Central memory CD8-positive, alpha-beta T cell (primary cell): ENCODE measurements around the gene ARPC2.
"Not testable (repeated sequence)": the region's sequence is repeated elsewhere in the genome, so short reads cannot be mapped to it uniquely, and the experiment has no call there.

Source experiments
- ATAC-seq: fragments of 150-1000 bp; cut with Tn5 transposase; replicated peaks from 2 replicates; pipeline ENCODE4 v1.10.0; 2022; ENCODE audit warnings: mild to moderate bottlenecking, moderate FRiP score, moderate number of reproducible peaks; ENCODE audit not compliant: poor library complexity, severe bottlenecking; ENCODE audit errors: extremely low read depth
- DNase-seq, 2 donors: peaks; one replicate each; pipeline ENCODE4 v3.0.0; 2021; ENCODE audit warnings: low spot score in 2 of 2
- H3K27ac Mint-ChIP-seq: one replicate; pipeline ENCODE4 v1.8.0; 2022; ENCODE audit warnings: low read depth, mild to moderate bottlenecking, moderate library complexity, mixed read lengths
- H3K27me3 Mint-ChIP-seq: one replicate; pipeline ENCODE4 v1.8.0; 2022; ENCODE audit warnings: mixed read lengths
- H3K36me3 Mint-ChIP-seq: one replicate; pipeline ENCODE4 v1.8.0; 2022; ENCODE audit warnings: mild to moderate bottlenecking, moderate library complexity, mixed read lengths; ENCODE audit not compliant: insufficient read depth
- H3K4me1 Mint-ChIP-seq: one replicate; pipeline ENCODE4 v1.8.0; 2022; ENCODE audit warnings: mixed read lengths
- H3K4me3 Mint-ChIP-seq: one replicate; pipeline ENCODE4 v1.8.0; 2022; ENCODE audit warnings: mild to moderate bottlenecking, moderate library complexity, mixed read lengths
- H3K9me3 Mint-ChIP-seq: one replicate; pipeline ENCODE4 v1.8.0; 2022; ENCODE audit warnings: mixed read lengths

The ARPC2 gene

DNA sequence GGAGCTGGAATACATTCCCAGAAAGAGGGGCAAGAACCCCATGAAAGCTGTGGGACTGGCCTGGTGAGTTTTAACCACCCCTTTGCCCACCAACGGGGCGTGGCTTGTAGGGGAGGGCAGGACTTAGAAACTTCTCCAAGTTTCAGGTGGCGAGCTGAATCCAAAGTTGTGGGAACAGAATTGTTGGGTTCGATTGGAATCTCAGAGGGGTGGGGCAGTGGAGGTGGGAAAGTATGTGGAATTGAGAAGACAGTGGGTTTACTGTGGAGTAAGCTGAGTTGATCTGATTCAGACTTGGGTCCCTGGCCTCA lies 54.5 kb downstream of the ARPC2 start:
- DNase-seq = no peak
- ATAC-seq = no peak
- H3K4me1 Mint-ChIP-seq = peaks cover 53% of the 10 kb centered on the region
- peak overlapping the region; percentile 86 for H3K4me3 Mint-ChIP-seq
- no peak overlapping the region for H3K27ac Mint-ChIP-seq
- H3K27me3 Mint-ChIP-seq = no peaks in the 10 kb centered on the region
- no peaks in the 10 kb centered on the region for H3K9me3 Mint-ChIP-seq
- peaks cover 36% of the 10 kb centered on the region for H3K36me3 Mint-ChIP-seq

- H3K9me3 Mint-ChIP-seq = no peaks in the 10 kb centered on the region
- H3K27me3 Mint-ChIP-seq = no peaks in the 10 kb centered on the region
- no peak for DNase-seq
- no peak for ATAC-seq
- peak overlapping the region; percentile 86 for H3K4me3 Mint-ChIP-seq
- H3K4me1 Mint-ChIP-seq = peaks cover 51% of the 10 kb centered on the region
- H3K36me3 Mint-ChIP-seq = peaks cover 37% of the 10 kb centered on the region
- H3K27ac Mint-ChIP-seq = no peak overlapping the region
Observed at GRCh38 chr2:218271865-218272530, 55.0 kb downstream of the ARPC2 start.

GRCh38 chr2:218272531-218273212 lies 55.7 kb downstream of the ARPC2 start:
- H3K4me1 Mint-ChIP-seq = peaks cover 48% of the 10 kb centered on the region
- no peaks in the 10 kb centered on the region for H3K9me3 Mint-ChIP-seq
- H3K36me3 Mint-ChIP-seq = peaks cover 42% of the 10 kb centered on the region
- DNase-seq = peak; percentile 69 to 73
- ATAC-seq = no peak
- H3K4me3 Mint-ChIP-seq = no peak overlapping the region
- H3K27me3 Mint-ChIP-seq = no peaks in the 10 kb centered on the region
- no peak overlapping the region for H3K27ac Mint-ChIP-seq

DNA sequence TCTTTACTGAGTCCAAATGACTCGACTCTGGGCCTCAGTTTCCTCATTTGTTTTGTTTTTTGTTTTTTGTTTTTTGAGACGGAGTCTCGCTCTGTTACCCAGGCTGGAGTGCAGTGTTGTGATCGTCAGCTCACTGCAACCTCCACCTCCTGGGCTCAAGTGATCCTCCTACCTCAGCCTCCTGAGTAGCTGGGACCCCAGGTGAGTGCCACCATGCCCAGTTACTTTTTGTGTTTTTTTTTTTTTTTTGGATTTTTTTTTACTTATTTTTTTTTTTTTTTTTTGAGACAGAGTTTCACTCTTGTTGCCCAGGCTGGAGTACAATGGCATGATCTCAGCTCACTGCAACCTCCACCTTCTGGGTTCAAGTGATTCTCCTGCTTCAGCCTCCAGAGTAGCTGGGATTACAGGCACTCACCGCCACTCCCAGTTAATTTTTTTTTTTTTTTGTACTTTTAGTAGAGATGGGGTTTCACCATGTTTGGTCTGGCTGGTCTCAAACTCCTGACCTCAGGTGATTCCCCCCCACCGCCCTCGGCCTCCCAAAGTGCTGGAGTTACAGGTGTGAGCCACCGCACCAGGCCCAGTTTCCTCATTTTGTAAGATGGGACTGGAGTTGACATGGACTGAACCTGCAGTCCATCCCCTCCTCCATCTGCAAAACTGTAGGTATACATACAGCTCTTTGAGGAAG lies 56.4 kb downstream of the ARPC2 start:
- H3K4me3 Mint-ChIP-seq, DNase-seq, H3K9me3 Mint-ChIP-seq, H3K27ac Mint-ChIP-seq, H3K27me3 Mint-ChIP-seq, ATAC-seq: not testable (repeated sequence)
- Mint-ChIP-seq H3K4me1 (peaks cover 47% of the 10 kb centered on the region), H3K36me3 (peaks cover 39% of the 10 kb centered on the region)

DNA sequence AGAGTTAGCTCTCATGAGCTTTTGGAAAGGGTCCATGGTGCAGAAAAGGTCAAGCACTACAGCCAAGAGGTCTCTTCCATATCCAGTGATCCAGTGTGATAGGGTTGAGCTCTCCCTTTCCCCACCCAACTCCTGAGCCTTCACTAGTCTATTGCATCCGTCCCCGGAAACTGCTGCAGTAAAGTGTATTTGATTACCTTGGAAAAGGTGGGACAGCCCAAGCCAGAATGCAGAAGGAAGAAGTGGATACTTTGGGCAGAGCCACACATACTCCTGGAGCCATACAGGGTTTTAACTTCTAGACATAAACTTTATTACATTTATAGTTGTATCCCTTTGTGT lies 56.9 kb downstream of the ARPC2 start:
- no peak overlapping the region for H3K4me3 Mint-ChIP-seq
- no peaks in the 10 kb centered on the region for H3K9me3 Mint-ChIP-seq
- ATAC-seq (no peak), DNase-seq (no peak)
- peaks cover 47% of the 10 kb centered on the region for H3K4me1 Mint-ChIP-seq
- H3K27me3 Mint-ChIP-seq = no peaks in the 10 kb centered on the region
- H3K27ac Mint-ChIP-seq = no peak overlapping the region
- peaks cover 39% of the 10 kb centered on the region for H3K36me3 Mint-ChIP-seq

GRCh38 chr2:218274586-218274985 lies 57.6 kb downstream of the ARPC2 start:
- H3K27ac Mint-ChIP-seq = no peak overlapping the region
- no peak for DNase-seq
- ATAC-seq = no peak
- H3K4me1 Mint-ChIP-seq = peaks cover 44% of the 10 kb centered on the region
- no peaks in the 10 kb centered on the region for H3K9me3 Mint-ChIP-seq
- no peaks in the 10 kb centered on the region for H3K27me3 Mint-ChIP-seq
- H3K4me3 Mint-ChIP-seq = no peak overlapping the region
- H3K36me3 Mint-ChIP-seq = peaks cover 44% of the 10 kb centered on the region

DNA sequence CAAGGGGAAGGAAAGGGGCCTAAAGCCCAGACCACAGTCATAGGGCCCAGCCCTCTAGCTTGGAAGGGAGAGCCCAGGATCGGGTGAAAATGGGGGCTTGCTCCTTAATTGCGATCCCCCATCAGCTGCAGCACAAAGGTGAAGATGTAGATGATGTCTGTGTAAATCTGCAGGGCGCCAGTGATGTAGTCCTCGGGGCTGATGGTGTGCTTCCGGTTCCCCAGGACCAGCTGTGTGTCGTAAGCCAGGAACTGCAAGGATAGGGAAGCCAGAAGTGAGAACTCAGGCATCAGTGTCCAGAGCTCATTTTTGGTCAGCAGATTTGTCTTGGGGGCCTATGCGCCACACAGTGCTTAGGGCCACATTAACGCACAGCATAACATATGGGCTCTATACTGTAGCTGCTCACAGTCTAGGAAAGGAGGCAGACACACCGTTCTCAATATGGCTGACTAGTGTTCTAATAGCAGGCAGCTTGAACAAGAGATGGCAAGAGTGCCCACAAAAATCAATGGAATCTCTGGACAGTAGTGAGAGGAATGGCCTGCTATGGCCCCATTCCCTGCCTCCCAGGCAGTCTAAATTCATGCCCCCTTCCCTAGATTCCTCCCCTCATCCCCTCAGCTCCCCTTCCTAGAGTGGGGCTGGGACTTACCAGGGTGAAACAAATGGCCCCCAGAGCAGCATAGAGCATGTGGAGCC lies 58.5 kb downstream of the ARPC2 start:
- Mint-ChIP-seq H3K4me1 (peaks cover 42% of the 10 kb centered on the region), H3K9me3 (no peaks in the 10 kb centered on the region), H3K4me3 (no peak overlapping the region), H3K36me3 (peaks cover 47% of the 10 kb centered on the region), H3K27me3 (no peaks in the 10 kb centered on the region), H3K27ac (no peak overlapping the region)
- DNase-seq = no peak
- ATAC-seq = no peak

GRCh38 chr2:218276986-218277755 lies 60.2 kb downstream of the ARPC2 start:
- no peak for DNase-seq
- Mint-ChIP-seq H3K9me3 (no peaks in the 10 kb centered on the region), H3K27me3 (no peaks in the 10 kb centered on the region), H3K36me3 (peaks cover 56% of the 10 kb centered on the region), H3K4me3 (no peak overlapping the region), H3K4me1 (peaks cover 33% of the 10 kb centered on the region), H3K27ac (peak overlapping the region; percentile 82)
- ATAC-seq = no peak

- H3K9me3 Mint-ChIP-seq = no peaks in the 10 kb centered on the region
- H3K27me3 Mint-ChIP-seq = no peaks in the 10 kb centered on the region
- H3K36me3 Mint-ChIP-seq = peaks cover 50% of the 10 kb centered on the region
- H3K27ac Mint-ChIP-seq = no peak overlapping the region
- H3K4me3 Mint-ChIP-seq = no peak overlapping the region
- ATAC-seq (no peak), DNase-seq (no peak)
- H3K4me1 Mint-ChIP-seq = peaks cover 32% of the 10 kb centered on the region
Observed at GRCh38 chr2:218277921-218278320, 60.9 kb downstream of the ARPC2 start.

- no peaks in the 10 kb centered on the region for H3K9me3 Mint-ChIP-seq
- ATAC-seq (no peak), DNase-seq (no peak)
- no peaks in the 10 kb centered on the region for H3K27me3 Mint-ChIP-seq
- no peak overlapping the region for H3K4me3 Mint-ChIP-seq
- H3K4me1 Mint-ChIP-seq = peaks cover 37% of the 10 kb centered on the region
- peak overlapping the region; percentile 84 for H3K27ac Mint-ChIP-seq
- H3K36me3 Mint-ChIP-seq = peaks cover 47% of the 10 kb centered on the region
Observed at GRCh38 chr2:218278531-218279360, 61.8 kb downstream of the ARPC2 start.

- Mint-ChIP-seq H3K4me1 (peaks cover 47% of the 10 kb centered on the region), H3K36me3 (peaks cover 46% of the 10 kb centered on the region), H3K4me3 (no peak overlapping the region), H3K9me3 (no peaks in the 10 kb centered on the region), H3K27ac (peak overlapping the region; percentile 84), H3K27me3 (no peaks in the 10 kb centered on the region)
- DNase-seq (no peak), ATAC-seq (no peak)
Observed at GRCh38 chr2:218280260-218280870, 63.4 kb downstream of the ARPC2 start.
